IMR-90 (cell line): ENCODE data around the gene PLPP4. TPM values are rescaled to one million over a fixed set of nuclear protein-coding genes. Genes with fewer than 3 reads are reported as not detected.

ENCODE experiments used
- ATAC-seq: fragments of 200-7000 bp; cut with Tn5 transposase; 2 replicates; pipeline ENCODE4 v1.9.1; 2020; ENCODE audit warnings: low read depth, mild to moderate bottlenecking, moderate library complexity
- BruUV-seq: library from RNA; stranded (reverse); fragments of 400-500 nt; replicated peaks from 2 replicates; lab custom pipeline; 2021; lab: Mats Ljungman, UMichigan
- CTCF ChIA-PET: fragments of 300-600 bp; formaldehyde crosslinking; extraction: SDS; loops from one replicate; lab custom pipeline; 2021; ENCODE audit warnings: antibody characterized with exemption; lab: Yijun Ruan, JAX
- POLR2A ChIA-PET: fragments of 300-600 bp; sonication (Branson Sonifier 250); formaldehyde crosslinking; loops from one replicate; lab custom pipeline; 2022; ENCODE audit warnings: antibody characterized with exemption; ENCODE audit not compliant: unreplicated experiment; lab: Charles Lee
- DNase-seq: peaks from one replicate; pipeline ENCODE4 v3.0.0; 2013
- H2AFZ ChIP-seq: replicated peaks from 2 replicates; pipeline ENCODE3; 2013; ENCODE audit warnings: low read length, mild to moderate bottlenecking; ENCODE audit not compliant: poor library complexity
- H2AK5ac ChIP-seq: 2 replicates; pipeline ENCODE4 v1.6.1; 2013; ENCODE audit warnings: low read depth, low read length, inconsistent platforms
- H2AK9ac ChIP-seq: replicated peaks from 2 replicates; pipeline ENCODE3; 2013; ENCODE audit warnings: mild to moderate bottlenecking, low read depth, low read length, moderate library complexity; ENCODE audit not compliant: poor library complexity
- H2BK120ac ChIP-seq: 2 replicates; pipeline ENCODE4 v1.6.1; 2013; ENCODE audit warnings: low read depth, low read length, inconsistent platforms
- H2BK15ac ChIP-seq: 3 replicates; pipeline ENCODE4 v1.6.1; 2013; ENCODE audit warnings: low read depth, low read length, inconsistent platforms
- H2BK20ac ChIP-seq: 2 replicates; pipeline ENCODE4 v1.6.1; 2013; ENCODE audit warnings: low read depth, mild to moderate bottlenecking, inconsistent platforms, low read length, moderate library complexity
- H2BK5ac ChIP-seq: 2 replicates; pipeline ENCODE4 v1.6.1; 2013; ENCODE audit warnings: mild to moderate bottlenecking, low read depth, low read length, inconsistent platforms; ENCODE audit not compliant: poor library complexity, severe bottlenecking
- H3K14ac ChIP-seq: replicated peaks from 2 replicates; pipeline ENCODE4 v1.6.1; 2013; ENCODE audit warnings: low read depth, low read length, inconsistent platforms
- H3K18ac ChIP-seq: 2 replicates; pipeline ENCODE4 v1.6.1; 2013; ENCODE audit warnings: low read depth, low read length, control low read depth
- H3K23ac ChIP-seq: 2 replicates; pipeline ENCODE4 v1.6.1; 2013; ENCODE audit warnings: low read depth, low read length, inconsistent platforms
- H3K27ac ChIP-seq: 2 replicates; pipeline ENCODE4 v1.5.1; 2013; ENCODE audit warnings: mild to moderate bottlenecking, control low read depth, low read length; ENCODE audit not compliant: insufficient read depth
- H3K27me3 ChIP-seq: 2 replicates; pipeline ENCODE4 v1.6.1; 2013; ENCODE audit warnings: low read length; ENCODE audit not compliant: control insufficient read depth, insufficient read depth
- H3K36me3 ChIP-seq: 2 replicates; pipeline ENCODE4 v1.6.1; 2013; ENCODE audit warnings: low read length, mixed read lengths; ENCODE audit not compliant: control insufficient read depth, insufficient read depth
- H3K4ac ChIP-seq: 2 replicates; pipeline ENCODE4 v1.6.1; 2013; ENCODE audit warnings: low read depth, low read length, inconsistent platforms
- H3K4me1 ChIP-seq: 2 replicates; pipeline ENCODE4 v1.6.1; 2013; ENCODE audit warnings: low read length, mixed read lengths; ENCODE audit not compliant: control insufficient read depth, insufficient read depth
- H3K4me2 ChIP-seq: 2 replicates; pipeline ENCODE4 v1.6.1; 2013; ENCODE audit warnings: low read depth, mild to moderate bottlenecking, control low read depth, low read length, moderate library complexity
- H3K4me3 ChIP-seq: 2 replicates; pipeline ENCODE4 v1.5.1; 2013; ENCODE audit warnings: low read depth, mild to moderate bottlenecking, control low read depth, low read length, moderate library complexity; ENCODE audit not compliant: insufficient read depth
- H3K56ac ChIP-seq: 2 replicates; pipeline ENCODE4 v1.6.1; 2013; ENCODE audit warnings: low read length, inconsistent platforms; ENCODE audit not compliant: insufficient read depth; ENCODE audit errors: extremely low read depth
- H3K79me1 ChIP-seq, 2 experiments: 2 replicates each; pipeline ENCODE4 v1.6.1; 2013; ENCODE audit warnings: low read length in 2 of 2, inconsistent platforms in 1 of 2, low read depth in 1 of 2
- H3K9ac ChIP-seq: 2 replicates; pipeline ENCODE4 v1.6.1; 2013; ENCODE audit warnings: low read depth, low read length, control low read depth
- H3K9me1 ChIP-seq: 2 replicates; pipeline ENCODE4 v1.6.1; 2013; ENCODE audit warnings: low read length, inconsistent platforms; ENCODE audit not compliant: insufficient read depth
- H3K9me3 ChIP-seq: 2 replicates; pipeline ENCODE4 v1.6.1; 2013; ENCODE audit warnings: low read length; ENCODE audit not compliant: control insufficient read depth, insufficient read depth
- H4K20me1 ChIP-seq: 2 replicates; pipeline ENCODE4 v1.6.1; 2013; ENCODE audit warnings: low read length, inconsistent platforms; ENCODE audit not compliant: insufficient read depth
- H4K5ac ChIP-seq: 2 replicates; pipeline ENCODE4 v1.6.1; 2013; ENCODE audit warnings: mild to moderate bottlenecking, low read depth, low read length, control low read depth
- H4K8ac ChIP-seq, 2 experiments: 2 replicates each; pipeline ENCODE4 v1.6.1; 2013; ENCODE audit warnings: low read depth in 2 of 2, low read length in 2 of 2, control low read depth in 1 of 2, inconsistent platforms in 1 of 2
- H4K91ac ChIP-seq: 2 replicates; pipeline ENCODE4 v1.6.1; 2013; ENCODE audit warnings: low read depth, low read length, inconsistent platforms; ENCODE audit not compliant: insufficient read depth
- BHLHE40 ChIP-seq: fragments of 150-350 bp; IDR thresholded peaks from 2 replicates; pipeline ENCODE4 v1.6.1; 2016; ENCODE audit warnings: mild to moderate bottlenecking, low read depth, low read length
- MXI1 ChIP-seq: IDR thresholded peaks from 2 replicates; pipeline ENCODE4 v1.6.1; 2012; ENCODE audit warnings: low read depth, mild to moderate bottlenecking, low read length, moderate library complexity, borderline replicate concordance
- RCOR1 ChIP-seq: IDR thresholded peaks from 2 replicates; pipeline ENCODE4 v1.6.1; 2012; ENCODE audit warnings: mild to moderate bottlenecking, low read length, improper control_type of control experiment; ENCODE audit not compliant: insufficient replicate concordance
- SMC3 ChIP-seq: fragments of 150-350 bp; IDR thresholded peaks from 2 replicates; pipeline ENCODE4 v1.6.1; 2016; ENCODE audit warnings: low read depth, mild to moderate bottlenecking, antibody characterized with exemption, low read length, moderate library complexity
- WGBS, 2 experiments: methylation state at CpG; one replicate each; pipeline versions ENCODE4 v1.1.5 to v1.1.7; 2013; ENCODE audit warnings: missing lambda C conversion rate in 2 of 2; ENCODE audit not compliant: insufficient read length in 1 of 2; ENCODE audit errors: extremely low coverage in 2 of 2; 5-methylcytosine and 5-hydroxymethylcytosine counted together
- dilution Hi-C: fragments of 300-500 bp; cut with HindIII; formaldehyde crosslinking; loops from one replicate; pipeline ENCODE4 v1.14.3; 2018; ENCODE audit warnings: low sequenced_read_pairs; ENCODE audit not compliant: unreplicated experiment
- in situ Hi-C: fragments of 300-500 bp; cut with MboI; formaldehyde crosslinking; loops from 3 replicates; pipeline ENCODE4 v1.14.3; 2019; ENCODE audit warnings: low sequenced_read_pairs, inconsistent platforms, mixed read lengths
- intact Hi-C: fragments of 100-400 bp; cut with micrococcal nuclease; formaldehyde crosslinking; loops from 2 replicates; pipeline ENCODE4 v1.10.0; 2022
- polyA plus RNA-seq, 3 experiments: library from polyadenylated mRNA; depleted of rRNA; stranded (reverse); fragments of >200 nt; gene quantifications; 2 replicates each; pipeline ENCODE4 v1.2.3, GENCODE V29; 2012; ENCODE audit warnings: low replicate concordance in 1 of 3
- total RNA-seq: library from RNA; depleted of rRNA; stranded (reverse); fragments of >200 nt; gene quantifications from 2 replicates; pipeline ENCODE4 v1.2.3, GENCODE V29; 2012

The PLPP4 gene
- total and polyA plus RNA-seq, 2 of the 4 experiments (the other 2 are of a cell fraction) = 0.18 to 0.60 TPM

DNA sequence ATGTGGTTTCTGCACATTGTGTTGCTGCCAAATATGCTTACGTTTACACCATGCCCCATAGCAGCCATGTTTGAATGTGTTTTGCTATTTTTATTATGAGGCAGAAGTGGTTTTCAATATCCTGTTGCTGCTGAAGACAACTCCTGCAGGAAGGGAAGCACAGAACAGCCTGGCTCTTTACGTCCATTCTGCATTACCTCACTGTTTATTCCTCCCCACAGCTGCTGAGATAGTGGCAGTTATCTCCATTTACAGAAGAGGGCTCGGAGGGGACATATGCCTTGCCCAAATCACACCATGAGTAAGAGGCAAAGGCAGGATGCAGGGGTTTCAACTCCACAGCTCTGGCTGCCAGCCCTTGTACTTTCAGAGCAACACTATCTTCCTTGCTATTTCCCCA is 35.3 kb downstream of the PLPP4 start:
- Histone ChIP-seq H2BK5ac (no peak overlapping the region), H3K56ac (no peak overlapping the region), H3K9me1 (no peaks in the 10 kb centered on the region), H4K91ac (no peak overlapping the region), H3K4me3 (no peak overlapping the region), H2AK9ac (no peak overlapping the region), H2BK20ac (no peak overlapping the region), H3K4ac (no peak overlapping the region), H4K5ac (no peak overlapping the region), H3K36me3 (no peaks in the 10 kb centered on the region), H4K8ac (no peak overlapping the region), H3K27ac (no peak overlapping the region), H2BK15ac (no peak overlapping the region), H3K9ac (no peak overlapping the region), H3K14ac (no peak overlapping the region), H3K4me1 (no peaks in the 10 kb centered on the region), H3K9me3 (peaks cover 25% of the 10 kb centered on the region), H3K4me2 (no peak overlapping the region), H3K23ac (no peak overlapping the region), H2AK5ac (no peak overlapping the region), H2AFZ (no peak overlapping the region), H2BK120ac (no peak overlapping the region), H3K27me3 (no peaks in the 10 kb centered on the region), H3K18ac (no peak overlapping the region), H3K79me1 (no peaks in the 10 kb centered on the region), H4K20me1 (no peaks in the 10 kb centered on the region)
- WGBS, 2 experiments = no CpG with 5 or more reads among the region's 3 CpGs
- in situ Hi-C loops = no loop called here
- DNase-seq (no peak), ATAC-seq (no peak)
- ChIA-PET POLR2A (no interaction called here), CTCF (no interaction called here)
- no peak for TF ChIP-seq SMC3
- TF ChIP-seq MXI1 = no peak
- no peak for TF ChIP-seq RCOR1
- no peak for TF ChIP-seq BHLHE40
- intact Hi-C loops = no loop called here
- dilution Hi-C loops = no loop called here
- BruUV-seq = no TSS peak
